Stimulated activated CD4-positive, alpha-beta T cell treated with anti-CD3 and anti-CD28 coated beads, Interleukin-2, amount 100 ng/mL, for 48 hours (primary cell): ENCODE data around the gene SFXN5.
A peak's percentile ranks its signal among the peaks of the same experiment; 100 is the strongest.
"Not testable (repeated sequence)": the region's sequence is repeated elsewhere in the genome, so short reads cannot be mapped to it uniquely, and the experiment has no call there.

Experiments used
- DNase-seq, 2 donors: peaks; one replicate each; pipeline ENCODE4 v3.0.0-alpha.2; 2020

SFXN5 gene

GRCh38 chr2:73076701-73077423 is 5.3 kb upstream of the SFXN5 start:
- no peak for DNase-seq

DNA sequence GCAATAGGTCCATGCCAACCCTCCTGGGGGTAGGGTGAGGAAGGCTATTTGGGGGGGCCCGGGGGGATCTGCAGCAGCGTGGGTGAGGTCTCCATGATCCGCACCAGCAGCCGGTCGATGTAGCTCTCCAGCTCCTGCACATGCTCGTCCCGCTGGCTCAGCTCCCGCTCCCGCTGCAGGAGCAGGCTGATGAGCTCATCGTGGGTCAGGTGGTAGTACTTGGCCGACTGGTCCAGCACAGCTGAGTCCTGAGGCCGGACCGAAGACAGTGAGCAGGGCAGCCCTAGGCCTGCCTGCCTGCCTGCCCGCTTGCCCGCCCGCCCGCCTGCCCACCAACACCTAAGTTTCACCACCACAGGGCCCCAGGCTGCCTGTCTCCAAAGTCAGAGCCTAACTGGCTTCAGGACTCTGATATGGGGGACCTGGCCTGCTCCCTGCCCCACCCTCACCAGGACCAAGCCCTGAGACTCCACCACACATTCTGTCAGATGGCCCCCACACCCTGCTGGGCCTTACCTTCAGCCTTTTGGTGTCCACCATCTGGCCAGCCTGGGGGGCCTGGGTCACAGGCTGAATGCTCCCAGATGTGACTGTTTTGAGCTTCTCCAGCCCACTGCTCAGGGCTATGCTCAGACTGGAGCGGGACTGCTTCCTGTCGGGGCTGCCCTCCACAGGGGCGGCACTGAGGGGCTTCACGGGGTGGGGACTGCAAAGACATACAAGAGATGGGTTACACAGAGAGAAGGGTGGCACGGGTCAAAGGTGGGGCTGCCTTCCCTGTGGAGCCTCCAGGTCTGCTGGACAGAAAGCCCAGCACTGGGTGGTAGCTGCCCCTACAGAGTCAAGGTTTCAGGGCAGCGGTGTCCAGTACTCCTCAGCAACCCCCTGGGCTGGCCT is 4.2 kb upstream of the SFXN5 start:
- DNase-seq, result no peak

- no peak for DNase-seq
These were observed 2.9 kb upstream of the SFXN5 start for GRCh38 chr2:73074110-73075069.

DNA sequence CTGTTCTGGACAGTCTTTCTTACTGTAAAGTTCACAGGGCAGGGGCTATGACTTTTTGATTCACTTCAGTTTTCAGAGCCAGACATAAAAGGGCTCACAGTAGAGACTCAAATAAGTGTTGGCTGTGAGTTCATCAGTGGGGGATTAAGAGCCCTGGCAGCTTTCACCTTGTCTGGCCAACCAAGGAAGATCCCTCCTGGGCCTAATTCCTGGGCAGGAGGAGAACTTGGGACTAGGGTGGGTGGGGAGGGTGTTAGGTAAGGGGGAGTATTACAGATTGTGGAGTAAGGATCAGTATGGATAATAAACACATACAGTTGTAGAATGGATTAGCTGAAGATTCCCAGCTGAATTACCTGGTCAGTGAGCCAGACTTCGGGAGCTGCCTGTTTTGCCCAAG is 904 bp upstream of the SFXN5 start:
- DNase-seq, result no peak

DNA sequence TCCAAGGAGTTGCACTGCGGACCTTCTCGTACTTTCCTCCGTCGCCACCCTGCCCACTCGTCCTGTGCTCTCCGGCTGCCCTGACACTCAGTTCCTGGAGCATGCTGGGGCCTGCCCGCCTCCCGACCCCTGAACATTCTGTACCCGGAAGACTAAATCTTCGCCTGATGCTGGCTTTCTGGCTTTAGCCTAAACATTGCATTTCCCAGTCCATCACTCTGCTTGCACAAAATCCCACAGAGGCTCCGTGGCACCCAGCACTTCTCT is 550 bp upstream of the SFXN5 start:
- DNase-seq, result peak in 1 of 2 donors; percentile 4

DNA sequence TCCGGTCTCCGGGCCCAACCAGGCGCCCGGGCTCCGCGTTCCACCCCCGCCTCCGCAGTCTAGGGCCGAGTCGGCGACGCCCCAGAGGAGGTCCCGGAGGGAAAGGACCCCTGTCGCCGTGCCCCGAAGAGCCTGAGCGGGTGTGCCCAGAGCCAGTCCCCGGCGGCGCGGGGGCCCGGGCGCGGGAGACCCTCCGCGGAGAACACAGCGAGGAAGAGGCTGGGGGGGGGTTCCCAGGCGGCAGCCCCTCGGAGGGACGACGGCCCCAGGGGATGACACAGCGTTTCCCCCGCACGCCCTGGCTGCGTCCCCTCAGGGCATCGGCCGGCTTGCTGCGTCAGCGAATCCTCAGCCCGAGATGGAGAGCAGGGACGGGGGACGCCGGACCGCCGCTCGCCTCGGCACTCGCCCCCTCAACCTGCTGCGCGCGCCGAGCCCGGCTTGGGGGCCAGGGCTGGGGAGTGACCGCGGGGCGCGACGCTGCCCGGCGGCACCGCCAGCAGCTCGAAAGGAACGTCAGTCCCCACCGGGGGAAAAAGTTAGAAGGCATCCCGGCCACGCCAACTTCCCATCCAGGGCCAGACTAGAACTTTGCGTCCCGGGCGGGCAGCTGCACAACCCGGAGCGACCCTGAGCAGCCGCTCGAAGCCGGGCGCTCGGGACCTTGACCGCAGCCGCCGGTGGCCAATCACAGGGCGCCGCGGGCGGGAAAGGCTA is 711 bp downstream of the SFXN5 start:
- peak; percentile 33 to 34 for DNase-seq

DNA sequence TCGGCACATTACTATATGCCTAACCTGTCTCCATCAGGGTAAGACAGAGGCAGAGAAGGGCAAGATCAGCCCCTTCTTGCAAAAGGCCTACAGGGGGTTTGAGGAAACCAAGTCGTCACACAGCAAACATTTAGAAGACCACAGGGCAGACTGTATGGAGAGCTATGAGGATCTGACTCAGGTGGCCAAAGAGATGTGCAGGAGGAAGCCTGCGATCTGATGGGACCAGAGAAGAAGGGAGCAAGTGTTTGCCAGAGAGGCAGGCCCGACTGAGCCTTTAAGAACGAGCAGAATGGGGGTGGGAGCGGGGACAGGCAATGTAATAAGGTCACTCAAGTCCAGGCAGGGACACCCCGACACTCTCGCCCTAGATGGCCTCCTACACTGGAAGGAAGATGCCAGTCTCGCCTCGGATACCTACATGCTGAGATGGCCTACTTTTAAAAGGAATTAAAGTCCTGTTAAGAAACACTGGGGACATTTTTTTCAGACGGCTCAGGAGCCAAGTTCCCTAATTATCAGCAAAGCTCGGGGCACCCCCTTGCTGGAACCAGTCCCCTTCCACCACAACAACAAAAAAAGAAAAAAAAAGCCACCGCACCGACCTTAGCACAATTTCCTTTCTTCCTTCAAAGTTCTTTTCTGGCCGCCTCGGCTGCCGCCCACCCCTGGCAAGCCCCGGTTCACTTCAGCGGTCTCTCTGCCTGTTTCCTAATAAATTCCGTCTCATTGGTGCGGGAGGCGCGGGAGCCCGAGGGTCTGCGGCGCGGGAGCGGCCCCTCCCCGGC is 1.5 kb downstream of the SFXN5 start:
- no peak for DNase-seq

DNA sequence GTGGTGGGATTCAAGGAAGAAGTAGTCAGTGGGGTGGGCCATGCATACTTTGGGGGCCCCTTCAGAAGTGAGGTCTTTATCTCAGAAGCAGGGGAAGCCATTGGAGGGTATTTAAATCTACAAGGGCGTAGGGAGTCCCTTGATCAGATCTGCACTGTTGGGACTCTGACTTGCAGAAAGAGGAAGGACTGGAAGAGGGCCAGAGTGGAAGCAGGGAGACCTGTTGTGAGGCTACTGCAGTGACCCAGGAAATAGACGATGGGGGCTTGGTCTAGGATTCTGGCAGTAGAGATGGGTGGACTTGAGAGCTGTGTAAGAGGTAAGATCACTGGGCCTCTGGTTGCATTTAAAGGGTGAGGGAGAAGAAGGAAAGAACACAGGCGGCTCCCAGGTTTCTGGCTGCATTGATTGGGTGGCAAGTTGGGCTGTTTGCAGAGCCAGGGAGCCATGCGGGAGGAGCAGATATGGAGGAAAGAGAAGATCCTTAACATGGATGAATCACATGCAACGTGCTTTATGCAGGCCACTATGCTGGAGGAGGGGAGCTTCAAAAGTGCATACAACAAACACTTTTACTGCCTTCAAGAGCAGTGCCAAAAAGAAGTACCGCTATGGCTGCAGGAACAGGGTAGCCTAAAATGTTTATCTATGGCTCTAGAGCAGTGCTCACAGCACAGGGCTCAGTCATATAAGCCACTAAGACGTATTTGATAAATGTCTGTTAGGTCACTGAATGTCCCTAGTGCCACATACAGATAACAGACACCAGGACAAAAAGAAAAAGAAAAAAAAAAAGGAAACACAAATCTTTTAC is 2.3 kb downstream of the SFXN5 start:
- DNase-seq, result no peak

DNA sequence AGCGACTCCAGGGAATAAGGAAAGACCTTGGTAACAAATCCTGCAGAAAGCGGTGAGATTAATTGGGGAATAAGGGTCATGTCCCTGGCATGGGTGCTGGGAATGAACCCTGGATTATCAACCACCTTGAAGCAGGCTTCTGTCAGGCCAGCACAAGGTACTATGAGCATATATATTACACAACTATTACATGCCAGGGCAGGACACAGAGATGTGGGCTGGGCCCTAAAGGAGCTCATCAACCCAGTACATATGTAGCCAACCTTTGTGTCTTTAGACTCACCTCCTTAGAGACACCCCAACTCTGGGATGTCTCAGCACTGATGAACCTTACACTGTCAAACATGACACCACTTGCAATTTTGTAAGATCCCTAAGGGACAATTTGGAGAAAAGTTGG is 3.4 kb downstream of the SFXN5 start:
- no peak for DNase-seq

DNA sequence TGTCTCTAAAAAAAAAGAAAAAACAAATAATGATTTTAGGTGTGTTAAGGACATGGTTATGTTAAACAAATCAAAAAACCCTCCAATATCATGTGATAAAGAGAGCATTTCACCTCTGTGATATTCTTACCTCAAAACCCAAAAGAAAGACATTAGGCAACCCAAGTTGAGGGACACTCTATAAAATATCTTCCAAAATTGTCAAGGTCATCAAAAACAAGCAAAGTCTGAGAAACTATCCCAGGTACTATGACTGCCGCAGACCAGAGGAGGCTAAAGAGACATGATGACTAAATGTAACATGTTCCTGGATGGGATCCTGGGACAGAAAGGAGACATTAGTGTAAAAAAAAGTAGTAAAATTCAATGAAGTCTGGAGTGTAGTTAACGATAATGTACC is 4.5 kb downstream of the SFXN5 start:
- no peak for DNase-seq

DNA sequence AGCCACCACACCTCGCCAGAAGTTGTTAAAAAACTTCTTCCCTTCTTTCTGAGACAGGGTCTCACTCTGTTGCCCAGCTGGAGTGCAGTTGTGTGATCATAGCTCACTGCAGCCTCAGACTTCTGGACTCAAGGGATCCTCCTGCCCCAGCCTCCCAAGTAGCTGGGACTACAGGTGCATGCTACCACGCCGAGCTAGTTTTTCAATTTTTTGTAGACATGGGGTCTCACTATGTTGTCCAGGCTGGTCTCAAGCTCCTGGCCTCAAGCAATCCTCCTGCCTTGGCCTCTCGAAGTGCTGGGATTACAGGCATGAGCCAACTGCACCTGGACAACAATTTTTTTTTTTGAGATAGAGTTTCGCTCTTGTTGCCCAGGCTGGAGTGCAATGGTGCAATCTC is 6.4 kb downstream of the SFXN5 start:
- not testable (repeated sequence) for DNase-seq

- DNase-seq, result no peak
These were observed 7.3 kb downstream of the SFXN5 start for GRCh38 chr2:73063909-73064875.

DNA sequence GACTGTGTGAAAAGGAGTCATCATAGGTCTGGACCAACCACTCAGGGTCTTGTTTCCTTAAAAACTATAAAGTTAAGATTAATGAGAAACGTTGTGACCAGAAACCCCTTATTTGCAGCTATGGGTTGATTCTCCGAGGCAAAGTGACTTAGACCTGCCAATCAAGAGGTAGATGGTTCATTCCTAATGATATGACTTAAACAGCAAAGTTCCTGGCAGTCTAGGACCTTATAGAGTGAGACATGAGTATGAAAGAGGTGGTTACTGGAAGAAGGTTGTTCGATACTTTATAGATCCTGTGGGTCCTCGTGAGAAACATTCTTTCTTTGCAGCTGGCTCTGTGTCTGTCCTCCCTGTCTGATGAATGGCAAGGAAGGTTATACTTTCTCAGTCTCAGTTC is 8.0 kb downstream of the SFXN5 start:
- no peak for DNase-seq

DNA sequence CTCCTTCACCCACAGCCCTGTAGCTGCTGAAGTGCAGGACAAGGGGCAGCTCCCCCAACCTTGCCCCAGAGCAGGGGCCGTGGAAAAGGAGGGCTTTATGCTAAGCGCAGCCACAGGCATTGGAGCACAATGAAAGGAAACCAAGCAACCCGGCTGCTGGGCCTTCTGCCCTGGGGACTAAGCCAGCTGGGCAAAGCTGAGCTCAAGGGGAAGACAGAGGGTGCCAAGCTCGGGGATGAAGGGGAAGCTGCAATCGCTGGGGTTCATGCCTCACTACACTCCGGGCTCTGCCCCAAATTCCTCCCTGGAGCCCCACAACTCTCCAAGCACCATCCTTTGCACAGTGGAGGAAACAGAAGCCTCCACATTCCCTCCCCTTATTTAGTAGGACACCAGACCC is 12.4 kb downstream of the SFXN5 start:
- no peak for DNase-seq

DNA sequence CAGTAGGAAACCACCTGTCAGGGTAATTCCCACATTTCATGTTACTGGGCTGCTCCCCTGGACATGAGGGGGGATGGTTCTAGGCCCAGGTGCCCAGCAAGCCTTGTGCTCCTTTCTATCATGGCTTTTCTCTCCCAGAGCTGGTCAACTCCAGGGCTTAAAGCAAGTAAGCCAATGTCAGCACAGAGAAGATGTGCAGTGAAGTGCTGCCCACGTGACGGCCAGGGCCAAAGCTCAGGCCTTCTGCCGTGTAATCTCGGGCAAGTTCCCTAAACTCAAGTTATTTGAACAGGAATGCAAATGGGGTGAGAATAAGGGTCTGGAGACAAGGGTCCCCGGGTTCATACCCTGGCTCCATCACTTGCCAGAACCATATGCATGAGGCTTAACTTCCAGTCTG is 16.5 kb downstream of the SFXN5 start:
- no peak for DNase-seq

GRCh38 chr2:73053316-73054114 is 18.0 kb downstream of the SFXN5 start:
- DNase-seq, result no peak

DNA sequence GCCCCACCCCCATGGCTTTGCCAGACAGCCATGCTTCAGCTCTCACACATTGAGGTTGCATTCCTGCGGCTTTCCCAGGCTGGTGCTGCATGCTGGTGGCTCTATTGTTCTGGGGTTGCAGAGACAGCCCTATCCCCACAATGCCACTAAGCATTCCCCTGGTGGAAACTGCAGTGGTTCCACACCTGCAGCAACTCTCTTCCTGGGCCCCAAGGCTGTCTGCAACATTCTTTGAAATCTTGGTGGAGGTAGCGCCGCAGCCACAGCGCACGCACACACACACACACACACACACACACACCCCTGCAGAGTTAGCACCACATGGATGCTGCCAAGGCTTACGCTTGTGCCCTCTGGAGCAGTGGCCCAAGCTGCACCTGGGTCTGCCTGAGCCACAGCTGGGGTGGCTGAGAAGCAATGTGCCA is 21.4 kb downstream of the SFXN5 start:
- DNase-seq, result no peak

- DNase-seq, result no peak
These were observed 27.3 kb downstream of the SFXN5 start for GRCh38 chr2:73043929-73044832.
